Measurements from ENCODE around the gene MRNIP.
"Not testable (repeated sequence)": the region's sequence is repeated elsewhere in the genome, so short reads cannot be mapped to it uniquely, and the experiment has no call there.

MRNIP gene

DNA sequence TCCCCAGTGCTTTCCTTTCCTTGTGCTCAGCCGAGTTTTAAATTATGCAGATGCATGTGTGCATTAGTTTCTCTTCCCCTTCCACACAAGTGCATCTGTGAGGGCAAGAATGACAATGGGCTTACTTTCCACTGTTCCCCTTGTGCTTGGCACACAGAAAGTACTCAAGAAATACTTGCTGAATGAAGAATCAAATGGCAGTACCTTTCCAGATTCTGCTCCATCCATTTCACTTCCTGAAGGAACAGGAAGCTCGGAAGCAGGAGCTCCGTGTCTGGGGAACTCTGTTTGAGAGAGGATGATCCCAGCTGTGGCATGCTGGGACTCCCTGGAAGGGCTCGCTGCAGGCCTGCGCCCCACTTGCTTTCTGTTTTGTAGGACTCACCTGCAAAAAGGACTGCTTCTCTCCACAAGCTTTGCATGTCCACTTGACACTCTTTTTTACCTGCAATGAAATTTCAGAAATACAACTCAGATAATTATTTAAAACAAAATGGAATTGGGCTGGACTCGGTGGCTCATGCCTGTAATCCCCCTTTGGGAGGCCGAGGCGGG, 5.5 kb downstream of the MRNIP start:
- peaks cover 21 to 43% of the 10 kb centered on the region in 2 donors for H3K36me3 ChIP-seq (ENCODE audit: control insufficient read depth in 1 of 2, insufficient read depth in 2 of 2, low read length in 2 of 2)
- no peak overlapping the region for H3K4me3 ChIP-seq (ENCODE audit: low read depth in 1 of 2, low read length in 2 of 2)
- H3K4me1 ChIP-seq (ENCODE audit: control insufficient read depth in 1 of 2, insufficient read depth in 2 of 2, low read length in 2 of 2): peaks cover 0 to 5% of the 10 kb centered on the region in 2 donors
- H3K9ac ChIP-seq (ENCODE audit: low read depth in 1 of 2, low read length in 2 of 2): no peak overlapping the region
- no peaks in the 10 kb centered on the region for H3K27me3 ChIP-seq (ENCODE audit: control insufficient read depth in 1 of 2, insufficient read depth in 2 of 2, low read length in 2 of 2)
- no peak overlapping the region for H3K27ac ChIP-seq (ENCODE audit: low read depth, low read length)
- no peaks in the 10 kb centered on the region for H3K9me3 ChIP-seq (ENCODE audit: control insufficient read depth in 1 of 2, low read length in 2 of 2)

DNA sequence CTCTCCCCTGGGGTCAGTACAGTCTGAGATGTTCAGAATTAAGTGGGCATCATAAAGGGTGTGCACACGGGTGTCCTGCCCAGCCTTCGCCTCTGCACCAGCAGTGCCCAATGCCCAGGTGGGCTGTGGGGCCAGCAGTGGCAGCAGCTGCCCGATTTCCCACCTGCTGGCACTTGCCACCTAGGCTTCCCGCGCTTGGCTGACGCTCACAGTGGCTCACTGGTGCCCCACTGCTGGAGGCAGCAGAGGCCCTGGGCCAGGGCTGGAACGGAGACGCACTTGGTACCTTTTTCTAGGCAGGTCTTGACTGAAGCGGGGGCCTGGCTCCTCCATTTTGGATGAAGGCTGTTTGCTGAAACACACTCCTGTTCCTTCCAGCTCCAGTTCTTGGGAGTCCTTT, 17.0 kb downstream of the MRNIP start:
- Histone ChIP-seq H3K36me3 (ENCODE audit: control insufficient read depth in 1 of 2, insufficient read depth in 2 of 2, low read length in 2 of 2) (peaks cover 17 to 56% of the 10 kb centered on the region in 2 donors), H3K9ac (ENCODE audit: low read depth in 1 of 2, low read length in 2 of 2) (no peak overlapping the region), H3K4me3 (ENCODE audit: low read depth in 1 of 2, low read length in 2 of 2) (no peak overlapping the region), H3K9me3 (ENCODE audit: control insufficient read depth in 1 of 2, low read length in 2 of 2) (no peaks in the 10 kb centered on the region), H3K27ac (ENCODE audit: low read depth, low read length) (no peak overlapping the region), H3K27me3 (ENCODE audit: control insufficient read depth in 1 of 2, insufficient read depth in 2 of 2, low read length in 2 of 2) (no peaks in the 10 kb centered on the region), H3K4me1 (ENCODE audit: control insufficient read depth in 1 of 2, insufficient read depth in 2 of 2, low read length in 2 of 2) (peaks cover 9 to 12% of the 10 kb centered on the region in 2 donors)

DNA sequence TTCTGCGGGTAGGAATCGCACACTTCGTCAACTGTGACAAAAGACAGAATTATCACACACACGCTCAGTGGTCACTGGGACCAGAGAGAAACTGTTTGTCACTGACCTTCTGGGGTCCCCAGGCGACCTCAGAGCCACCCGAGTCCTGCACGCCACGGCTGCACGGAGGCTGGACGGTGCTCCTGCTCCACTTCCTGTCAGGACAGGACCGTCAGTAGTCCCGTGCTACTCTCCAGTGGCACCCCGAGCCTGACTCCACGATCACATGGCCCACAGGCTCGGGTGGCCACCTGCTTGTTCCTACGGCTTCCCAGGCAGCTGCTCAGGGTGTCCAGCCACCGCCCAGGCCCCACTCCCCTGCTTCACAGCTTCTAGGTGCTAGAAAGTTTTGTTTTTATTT, 17.9 kb downstream of the MRNIP start:
- no peaks in the 10 kb centered on the region for H3K27me3 ChIP-seq (ENCODE audit: control insufficient read depth in 1 of 2, insufficient read depth in 2 of 2, low read length in 2 of 2)
- H3K4me1 ChIP-seq (ENCODE audit: control insufficient read depth in 1 of 2, insufficient read depth in 2 of 2, low read length in 2 of 2): peaks cover 15 to 16% of the 10 kb centered on the region in 2 donors
- H3K36me3 ChIP-seq (ENCODE audit: control insufficient read depth in 1 of 2, insufficient read depth in 2 of 2, low read length in 2 of 2): peaks cover 24 to 60% of the 10 kb centered on the region in 2 donors
- H3K27ac ChIP-seq (ENCODE audit: low read depth, low read length): no peak overlapping the region
- H3K9me3 ChIP-seq (ENCODE audit: control insufficient read depth in 1 of 2, low read length in 2 of 2): no peaks in the 10 kb centered on the region
- no peak overlapping the region for H3K9ac ChIP-seq (ENCODE audit: low read depth in 1 of 2, low read length in 2 of 2)
- H3K4me3 ChIP-seq (ENCODE audit: low read depth in 1 of 2, low read length in 2 of 2): no peak overlapping the region

DNA sequence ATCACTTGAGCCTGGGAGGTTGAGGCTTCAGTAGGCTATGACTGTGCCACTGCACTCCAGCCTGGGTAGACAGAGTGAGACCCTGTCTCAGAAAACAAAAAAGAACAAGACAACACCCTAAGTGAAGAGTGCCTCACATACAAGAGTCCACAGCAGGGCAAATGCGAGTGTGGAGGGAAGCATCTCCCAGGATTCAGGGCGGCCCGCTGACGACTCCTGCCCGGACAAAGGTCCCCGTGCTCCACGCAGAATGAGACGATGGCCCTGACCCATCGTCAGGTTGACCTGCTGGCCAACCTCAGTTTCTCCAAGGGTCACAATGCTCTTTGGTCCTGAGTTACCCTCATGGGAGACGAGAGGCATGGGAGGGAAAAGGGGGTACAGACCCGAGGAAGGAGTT, 18.3 kb downstream of the MRNIP start:
- Histone ChIP-seq H3K27ac (ENCODE audit: low read depth, low read length) (no peak overlapping the region), H3K9ac (ENCODE audit: low read depth in 1 of 2, low read length in 2 of 2) (no peak overlapping the region), H3K4me1 (ENCODE audit: control insufficient read depth in 1 of 2, insufficient read depth in 2 of 2, low read length in 2 of 2) (peaks cover 15 to 16% of the 10 kb centered on the region in 2 donors), H3K9me3 (ENCODE audit: control insufficient read depth in 1 of 2, low read length in 2 of 2) (no peaks in the 10 kb centered on the region), H3K27me3 (ENCODE audit: control insufficient read depth in 1 of 2, insufficient read depth in 2 of 2, low read length in 2 of 2) (no peaks in the 10 kb centered on the region), H3K4me3 (ENCODE audit: low read depth in 1 of 2, low read length in 2 of 2) (no peak overlapping the region), H3K36me3 (ENCODE audit: control insufficient read depth in 1 of 2, insufficient read depth in 2 of 2, low read length in 2 of 2) (peaks cover 24 to 58% of the 10 kb centered on the region in 2 donors)

DNA sequence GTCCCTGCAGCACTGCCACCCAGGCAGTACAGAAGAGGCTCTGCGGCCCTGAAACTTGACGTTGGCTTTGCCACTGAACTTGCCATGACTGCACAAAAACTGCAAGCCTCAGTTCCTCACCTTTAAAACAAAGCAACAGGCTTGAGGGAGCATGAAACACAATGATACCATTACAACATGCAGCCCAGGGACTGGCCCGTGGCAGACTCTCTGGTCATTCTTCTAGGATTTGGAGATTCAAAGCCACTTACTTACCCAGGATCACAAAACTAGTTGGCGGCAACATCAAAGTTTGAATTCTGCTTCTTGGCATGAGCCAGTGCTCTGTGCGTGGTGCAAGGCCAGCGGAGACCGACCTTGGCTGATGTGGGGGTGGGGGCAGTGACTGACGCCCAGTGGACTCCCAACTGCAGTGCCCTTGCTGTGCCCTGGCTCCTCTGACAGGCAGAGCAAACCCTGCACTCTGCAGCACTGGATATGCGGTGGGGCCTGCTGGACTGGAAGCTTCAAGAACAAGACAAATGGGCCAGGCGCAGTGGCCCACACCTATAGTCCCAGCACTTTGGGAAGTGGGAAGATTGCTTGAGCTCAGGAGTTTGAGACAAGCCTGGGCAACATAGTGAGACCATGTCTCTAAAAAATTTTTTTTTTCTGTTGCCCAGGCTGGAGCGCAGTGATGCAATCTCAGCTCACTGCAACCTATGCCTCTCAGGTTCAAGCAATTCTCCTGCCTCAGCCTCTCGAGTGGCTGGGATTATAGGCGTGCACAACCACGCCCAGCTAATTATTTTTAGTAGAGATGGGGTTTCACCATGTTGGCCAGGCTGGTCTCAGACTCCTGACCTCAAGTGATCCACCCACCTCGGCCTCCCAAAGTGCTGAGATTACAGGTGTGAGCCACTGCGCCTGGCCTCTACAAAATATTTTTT, 19.0 kb downstream of the MRNIP start:
- no peaks in the 10 kb centered on the region for H3K27me3 ChIP-seq (ENCODE audit: control insufficient read depth in 1 of 2, insufficient read depth in 2 of 2, low read length in 2 of 2)
- H3K9ac ChIP-seq (ENCODE audit: low read depth in 1 of 2, low read length in 2 of 2): no peak overlapping the region
- no peaks in the 10 kb centered on the region for H3K9me3 ChIP-seq (ENCODE audit: control insufficient read depth in 1 of 2, low read length in 2 of 2)
- no peak overlapping the region for H3K4me3 ChIP-seq (ENCODE audit: low read depth in 1 of 2, low read length in 2 of 2)
- no peak overlapping the region for H3K27ac ChIP-seq (ENCODE audit: low read depth, low read length)
- H3K4me1 ChIP-seq (ENCODE audit: control insufficient read depth in 1 of 2, insufficient read depth in 2 of 2, low read length in 2 of 2): peaks cover 15 to 16% of the 10 kb centered on the region in 2 donors
- peaks cover 24 to 58% of the 10 kb centered on the region in 2 donors for H3K36me3 ChIP-seq (ENCODE audit: control insufficient read depth in 1 of 2, insufficient read depth in 2 of 2, low read length in 2 of 2)

DNA sequence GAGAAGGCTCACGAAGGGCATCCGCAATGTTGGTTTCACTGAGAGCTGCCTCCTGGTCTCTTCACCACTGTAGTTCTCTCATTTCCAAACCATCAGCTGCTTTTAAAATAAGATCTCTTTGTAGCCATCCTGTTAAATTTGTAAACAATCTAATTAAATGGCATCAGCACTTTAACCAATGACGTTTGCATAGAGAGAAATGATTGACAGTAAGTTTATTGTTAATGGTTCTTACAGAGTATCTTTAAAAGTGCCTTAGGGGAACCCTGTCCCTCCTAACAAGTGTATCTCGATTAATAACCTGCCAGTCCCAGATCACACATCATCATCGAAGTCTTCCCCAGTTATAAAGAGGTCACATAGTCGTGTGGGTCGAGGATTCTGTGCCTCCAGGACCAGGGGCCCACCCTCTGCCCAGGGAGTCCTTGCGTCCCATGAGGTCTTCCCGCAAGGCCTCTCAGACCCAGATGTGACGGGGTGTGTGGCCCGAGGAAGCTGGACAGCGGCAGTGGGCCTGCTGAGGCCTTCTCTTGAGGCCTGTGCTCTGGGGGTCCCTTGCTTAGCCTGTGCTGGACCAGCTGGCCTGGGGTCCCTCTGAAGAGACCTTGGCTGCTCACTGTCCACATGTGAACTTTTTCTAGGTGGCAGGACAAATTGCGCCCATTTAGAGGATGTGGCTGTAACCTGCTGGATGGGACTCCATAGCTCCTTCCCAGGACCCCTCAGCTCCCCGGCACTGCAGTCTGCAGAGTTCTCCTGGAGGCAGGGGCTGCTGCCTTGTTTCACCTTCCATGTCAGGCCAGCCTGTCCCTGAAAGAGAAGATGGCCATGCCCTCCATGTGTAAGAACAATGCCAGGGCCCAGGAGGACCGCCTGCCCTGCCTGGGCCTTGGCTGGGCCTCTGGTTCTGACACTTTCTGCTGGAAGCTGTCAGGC, 21.3 kb downstream of the MRNIP start:
- no peaks in the 10 kb centered on the region for H3K9me3 ChIP-seq (ENCODE audit: control insufficient read depth in 1 of 2, low read length in 2 of 2)
- no peak overlapping the region for H3K4me3 ChIP-seq (ENCODE audit: low read depth in 1 of 2, low read length in 2 of 2)
- peaks cover 42 to 70% of the 10 kb centered on the region in 2 donors for H3K36me3 ChIP-seq (ENCODE audit: control insufficient read depth in 1 of 2, insufficient read depth in 2 of 2, low read length in 2 of 2)
- H3K27ac ChIP-seq (ENCODE audit: low read depth, low read length): peak overlapping the region; percentile 54
- peaks cover 15 to 16% of the 10 kb centered on the region in 2 donors for H3K4me1 ChIP-seq (ENCODE audit: control insufficient read depth in 1 of 2, insufficient read depth in 2 of 2, low read length in 2 of 2)
- peak overlapping the region in 1 of 2 donors; percentile 18 for H3K9ac ChIP-seq (ENCODE audit: low read depth in 1 of 2, low read length in 2 of 2)
- H3K27me3 ChIP-seq (ENCODE audit: control insufficient read depth in 1 of 2, insufficient read depth in 2 of 2, low read length in 2 of 2): no peaks in the 10 kb centered on the region

DNA sequence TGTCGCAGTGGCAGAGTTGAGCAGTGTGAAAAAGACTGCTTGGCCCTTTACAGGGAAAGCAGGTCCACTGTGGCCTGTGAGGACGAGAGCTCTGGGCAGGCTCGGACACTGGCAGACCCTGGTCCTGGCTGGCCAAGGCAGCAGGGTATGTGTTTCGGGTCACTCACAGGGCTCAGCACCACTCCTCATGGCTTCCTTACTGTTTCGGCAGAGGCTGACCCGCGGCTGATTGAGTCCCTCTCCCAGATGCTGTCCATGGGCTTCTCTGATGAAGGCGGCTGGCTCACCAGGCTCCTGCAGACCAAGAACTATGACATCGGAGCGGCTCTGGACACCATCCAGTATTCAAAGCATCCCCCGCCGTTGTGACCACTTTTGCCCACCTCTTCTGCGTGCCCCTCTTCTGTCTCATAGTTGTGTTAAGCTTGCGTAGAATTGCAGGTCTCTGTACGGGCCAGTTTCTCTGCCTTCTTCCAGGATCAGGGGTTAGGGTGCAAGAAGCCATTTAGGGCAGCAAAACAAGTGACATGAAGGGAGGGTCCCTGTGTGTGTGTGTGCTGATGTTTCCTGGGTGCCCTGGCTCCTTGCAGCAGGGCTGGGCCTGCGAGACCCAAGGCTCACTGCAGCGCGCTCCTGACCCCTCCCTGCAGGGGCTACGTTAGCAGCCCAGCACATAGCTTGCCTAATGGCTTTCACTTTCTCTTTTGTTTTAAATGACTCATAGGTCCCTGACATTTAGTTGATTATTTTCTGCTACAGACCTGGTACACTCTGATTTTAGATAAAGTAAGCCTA, 22.2 kb downstream of the MRNIP start:
- Histone ChIP-seq H3K9ac (ENCODE audit: low read depth in 1 of 2, low read length in 2 of 2) (peak overlapping the region in 1 of 2 donors; percentile 18), H3K27me3 (ENCODE audit: control insufficient read depth in 1 of 2, insufficient read depth in 2 of 2, low read length in 2 of 2) (no peaks in the 10 kb centered on the region), H3K4me3 (ENCODE audit: low read depth in 1 of 2, low read length in 2 of 2) (no peak overlapping the region), H3K4me1 (ENCODE audit: control insufficient read depth in 1 of 2, insufficient read depth in 2 of 2, low read length in 2 of 2) (peaks cover 15 to 16% of the 10 kb centered on the region in 2 donors), H3K27ac (ENCODE audit: low read depth, low read length) (peak overlapping the region; percentile 54), H3K9me3 (ENCODE audit: control insufficient read depth in 1 of 2, low read length in 2 of 2) (no peaks in the 10 kb centered on the region), H3K36me3 (ENCODE audit: control insufficient read depth in 1 of 2, insufficient read depth in 2 of 2, low read length in 2 of 2) (peaks cover 48 to 75% of the 10 kb centered on the region in 2 donors)

DNA sequence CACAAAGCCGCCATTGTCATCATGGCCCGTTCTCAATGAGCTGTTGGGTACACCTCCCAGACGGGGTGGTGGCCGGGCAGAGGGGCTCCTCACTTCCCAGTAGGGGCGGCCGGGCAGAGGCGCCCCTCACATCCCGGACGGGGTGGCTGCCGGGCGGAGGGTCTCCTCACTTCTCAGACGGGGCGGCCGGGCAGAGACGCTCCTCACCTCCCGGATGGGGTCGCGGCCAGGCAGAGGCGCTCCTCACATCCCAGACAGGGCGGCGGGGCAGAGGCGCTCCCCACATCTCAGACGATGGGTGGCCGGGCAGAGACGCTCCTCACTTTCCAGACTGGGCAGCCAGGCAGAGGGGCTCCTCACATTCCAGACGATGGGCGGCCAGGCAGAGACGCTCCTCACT, 23.7 kb downstream of the MRNIP start:
- peaks cover 56 to 77% of the 10 kb centered on the region in 2 donors for H3K36me3 ChIP-seq (ENCODE audit: control insufficient read depth in 1 of 2, insufficient read depth in 2 of 2, low read length in 2 of 2)
- not testable (repeated sequence) for H3K4me3 ChIP-seq (ENCODE audit: low read depth in 1 of 2, low read length in 2 of 2); H3K9ac ChIP-seq (ENCODE audit: low read depth in 1 of 2, low read length in 2 of 2); H3K27me3 ChIP-seq (ENCODE audit: control insufficient read depth in 1 of 2, insufficient read depth in 2 of 2, low read length in 2 of 2); H3K9me3 ChIP-seq (ENCODE audit: control insufficient read depth in 1 of 2, low read length in 2 of 2); H3K27ac ChIP-seq (ENCODE audit: low read depth, low read length)
- peaks cover 15 to 16% of the 10 kb centered on the region in 2 donors for H3K4me1 ChIP-seq (ENCODE audit: control insufficient read depth in 1 of 2, insufficient read depth in 2 of 2, low read length in 2 of 2)

DNA sequence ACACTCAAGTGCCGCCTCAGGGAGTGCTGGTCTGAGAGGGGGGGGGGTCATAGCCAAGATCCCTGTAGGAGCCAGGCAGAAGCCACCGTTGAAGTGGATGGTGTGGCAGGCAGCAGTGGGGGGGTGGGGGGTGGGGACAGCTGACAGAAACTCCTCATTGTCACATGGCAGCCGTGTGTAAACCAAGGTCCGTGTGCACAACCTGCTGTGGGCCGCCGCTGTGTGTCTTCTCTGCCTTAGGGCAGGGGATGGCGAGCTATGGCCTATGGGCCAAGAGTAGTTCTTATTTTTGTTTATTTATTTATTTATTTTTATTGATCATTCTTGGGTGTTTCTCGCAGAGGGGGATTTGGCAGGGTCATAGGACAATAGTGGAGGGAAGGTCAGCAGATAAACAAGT, 24.5 kb downstream of the MRNIP start:
- Histone ChIP-seq H3K4me3 (ENCODE audit: low read depth in 1 of 2, low read length in 2 of 2) (no peak overlapping the region), H3K27ac (ENCODE audit: low read depth, low read length) (no peak overlapping the region), H3K9ac (ENCODE audit: low read depth in 1 of 2, low read length in 2 of 2) (no peak overlapping the region), H3K36me3 (ENCODE audit: control insufficient read depth in 1 of 2, insufficient read depth in 2 of 2, low read length in 2 of 2) (peaks cover 63 to 80% of the 10 kb centered on the region in 2 donors), H3K4me1 (ENCODE audit: control insufficient read depth in 1 of 2, insufficient read depth in 2 of 2, low read length in 2 of 2) (peaks cover 15 to 16% of the 10 kb centered on the region in 2 donors), H3K27me3 (ENCODE audit: control insufficient read depth in 1 of 2, insufficient read depth in 2 of 2, low read length in 2 of 2) (no peaks in the 10 kb centered on the region), H3K9me3 (ENCODE audit: control insufficient read depth in 1 of 2, low read length in 2 of 2) (no peaks in the 10 kb centered on the region)

Data from duodenal mucosa (tissue), 2 donors.